Upper lobe of right lung (tissue), 1 donor: ENCODE data around the gene ATRIP. TPM values are rescaled to one million over a fixed set of nuclear protein-coding genes. Genes with fewer than 3 reads are reported as not detected.
A peak's percentile ranks its signal among the peaks of the same experiment; 100 is the strongest.
"Not testable (repeated sequence)": the region's sequence is repeated elsewhere in the genome, so short reads cannot be mapped to it uniquely, and the experiment has no call there.

Experiments
- ATAC-seq: fragments of 200-7000 bp; cut with Tn5 transposase; one replicate; pipeline ENCODE4 v1.9.1; 2020; ENCODE audit warnings: mild to moderate bottlenecking, moderate library complexity
- DNase-seq: peaks from one replicate; pipeline ENCODE4 v3.0.0-alpha.2; 2020
- H3K27ac ChIP-seq: fragments of 200-600 bp; one replicate; pipeline ENCODE4 v1.8.0; 2022
- H3K27me3 ChIP-seq: fragments of 200-600 bp; one replicate; pipeline ENCODE4 v1.8.0; 2022; ENCODE audit warnings: mild to moderate bottlenecking
- H3K36me3 ChIP-seq: fragments of 200-600 bp; one replicate; pipeline ENCODE4 v1.8.0; 2022
- H3K4me1 ChIP-seq: fragments of 200-600 bp; one replicate; pipeline ENCODE4 v1.8.0; 2022
- H3K4me3 ChIP-seq: fragments of 200-600 bp; one replicate; pipeline ENCODE4 v1.8.0; 2022; ENCODE audit warnings: mild to moderate bottlenecking
- H3K9me3 ChIP-seq: fragments of 200-600 bp; one replicate; pipeline ENCODE4 v1.8.0; 2022
- CTCF ChIP-seq: fragments of 200-600 bp; IDR thresholded peaks from one replicate; pipeline ENCODE4 v1.8.0; 2022; ENCODE audit warnings: antibody characterized with exemption
- intact Hi-C: fragments of 100-400 bp; cut with DNase I; formaldehyde crosslinking; loops from one replicate; pipeline ENCODE4 v1.11.0; 2022
- total RNA-seq: library from RNA; stranded (reverse); fragmentation: NEBNext Ultra II Directional; extraction: Animal tissue kit (Norgen Biotek cat#: 25700); gene quantifications from one replicate; pipeline ENCODE4 v1.2.1, GENCODE V29; 2021
- donor health status: DM: no; HTN: yes; CAD: no; lungs with severe emphysema.

Gene ATRIP
- total RNA-seq, 1 donor from 2014 or later, result 5.3 TPM

GRCh38 chr3:48400824-48401433 is 45.6 kb upstream of the ATRIP start:
- intact Hi-C loops, result loop anchor here (5.0 kb wide), 1 partner anchor 36 kb away; no protein-coding TSS in a partner anchor
- Histone ChIP-seq H3K27me3 (no peaks in the 10 kb centered on the region), H3K27ac (no peak overlapping the region), H3K36me3 (no peaks in the 10 kb centered on the region), H3K4me1 (peaks cover 14% of the 10 kb centered on the region), H3K4me3 (no peak overlapping the region), H3K9me3 (no peaks in the 10 kb centered on the region)
- ATAC-seq, result peak; percentile 80
- peak; percentile 92 for TF ChIP-seq CTCF
- no peak for DNase-seq

DNA sequence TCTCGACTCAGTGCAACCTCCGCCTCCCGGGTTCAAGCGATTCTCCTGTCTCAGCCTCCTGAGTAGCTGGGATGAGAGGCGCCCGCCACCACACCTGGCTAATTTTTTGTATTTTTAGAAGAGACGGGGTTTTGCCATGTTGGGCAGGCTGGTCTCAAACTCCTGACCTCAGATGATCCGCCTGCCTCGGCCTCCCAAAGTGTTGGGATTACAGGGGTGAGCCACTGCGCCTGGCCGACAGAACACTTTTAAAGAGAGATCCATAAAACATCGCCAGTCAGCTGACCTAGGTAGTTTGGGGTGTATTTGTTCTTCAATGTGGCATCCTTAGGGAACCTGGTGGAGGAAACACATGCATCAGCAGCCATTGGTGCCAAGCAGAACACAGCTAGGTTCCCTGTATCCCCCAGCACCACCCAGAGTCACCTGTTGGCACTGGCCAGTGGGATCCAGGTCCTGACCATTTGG is 45.1 kb upstream of the ATRIP start:
- not testable (repeated sequence) for H3K27me3 ChIP-seq, H3K9me3 ChIP-seq, DNase-seq, H3K4me3 ChIP-seq, H3K36me3 ChIP-seq, ATAC-seq
- Histone ChIP-seq H3K4me1 (peaks cover 14% of the 10 kb centered on the region), H3K27ac (peak overlapping the region; percentile 63)
- intact Hi-C loops, result loop anchor here (5.0 kb wide), 1 partner anchor 36 kb away; no protein-coding TSS in a partner anchor

DNA sequence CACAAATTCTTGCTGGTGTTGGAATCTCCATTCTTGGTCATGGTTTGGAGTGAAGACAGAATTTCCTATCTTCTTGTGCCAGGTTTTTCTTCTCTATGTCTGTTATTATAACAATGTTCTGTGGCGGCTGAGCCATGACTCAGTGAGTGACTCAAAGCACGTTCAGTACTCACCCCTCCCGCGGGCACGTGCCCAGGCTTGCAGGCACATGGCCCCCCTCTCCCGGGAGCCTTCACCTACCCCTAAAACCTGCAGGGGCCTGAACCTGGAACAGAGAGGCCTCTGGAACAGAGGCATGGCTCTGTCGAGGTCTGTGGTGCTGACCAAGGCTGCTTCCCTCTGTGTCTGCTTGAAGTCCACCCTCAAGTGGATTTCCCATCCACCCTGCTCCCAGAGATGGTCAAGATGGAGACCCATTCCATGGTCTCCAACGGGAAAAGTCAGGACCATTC is 44.2 kb upstream of the ATRIP start:
- H3K36me3 ChIP-seq, result peaks cover 10% of the 10 kb centered on the region
- H3K4me1 ChIP-seq, result peaks cover 14% of the 10 kb centered on the region
- no peaks in the 10 kb centered on the region for H3K9me3 ChIP-seq
- H3K27me3 ChIP-seq, result no peaks in the 10 kb centered on the region
- intact Hi-C loops, result loop anchor here (5.0 kb wide), 1 partner anchor 35 kb away; no protein-coding TSS in a partner anchor
- ATAC-seq (peak; percentile 11), DNase-seq (peak; percentile 65)
- no peak overlapping the region for H3K4me3 ChIP-seq
- no peak for TF ChIP-seq CTCF
- H3K27ac ChIP-seq, result peak overlapping the region; percentile 58

GRCh38 chr3:48402907-48403306 is 43.6 kb upstream of the ATRIP start:
- H3K27ac ChIP-seq, result peak overlapping the region; percentile 58
- intact Hi-C loops, result loop anchor here (5.0 kb wide), 1 partner anchor 34 kb away; no protein-coding TSS in a partner anchor
- no peak for ATAC-seq
- no peak for TF ChIP-seq CTCF
- no peaks in the 10 kb centered on the region for H3K9me3 ChIP-seq
- no peak overlapping the region for H3K4me3 ChIP-seq
- peaks cover 14% of the 10 kb centered on the region for H3K4me1 ChIP-seq
- DNase-seq, result no peak
- H3K27me3 ChIP-seq, result no peaks in the 10 kb centered on the region
- H3K36me3 ChIP-seq, result peaks cover 15% of the 10 kb centered on the region

GRCh38 chr3:48403533-48404439 is 42.8 kb upstream of the ATRIP start:
- DNase-seq, result no peak
- no peak for TF ChIP-seq CTCF
- no peak for ATAC-seq
- intact Hi-C loops, result loop anchor here (5.0 kb wide), 1 partner anchor 34 kb away; no protein-coding TSS in a partner anchor
- peaks cover 14% of the 10 kb centered on the region for H3K4me1 ChIP-seq
- H3K36me3 ChIP-seq, result peaks cover 23% of the 10 kb centered on the region
- no peaks in the 10 kb centered on the region for H3K27me3 ChIP-seq
- no peak overlapping the region for H3K27ac ChIP-seq
- no peak overlapping the region for H3K4me3 ChIP-seq
- no peaks in the 10 kb centered on the region for H3K9me3 ChIP-seq
